ENCODE measurements around the gene SLC7A8. TPM values are rescaled to one million over a fixed set of nuclear protein-coding genes. Genes with fewer than 3 reads are reported as not detected.
"Not testable (repeated sequence)": the region's sequence is repeated elsewhere in the genome, so short reads cannot be mapped to it uniquely, and the experiment has no call there.

SLC7A8 gene
- polyA plus RNA-seq, 10 donors = 3.5 to 15.3 (median 4.0) TPM

- DNase-seq = no peak
Observed at GRCh38 chr14:23117371-23118020, 66.0 kb downstream of the SLC7A8 start.

GRCh38 chr14:23115918-23116317, 67.5 kb downstream of the SLC7A8 start:
- DNase-seq = no peak

- peak in 1 of 3 donors; percentile 87 for DNase-seq
Observed at GRCh38 chr14:23115039-23115731, 68.3 kb downstream of the SLC7A8 start.

GRCh38 chr14:23114669-23115038, 68.8 kb downstream of the SLC7A8 start:
- DNase-seq = no peak

- DNase-seq = no peak
Observed at GRCh38 chr14:23114120-23114458, 69.4 kb downstream of the SLC7A8 start.

- DNase-seq = peak in 2 of 3 donors; percentile 42 to 62
Observed at GRCh38 chr14:23113431-23114119, 69.9 kb downstream of the SLC7A8 start.

- no peak for DNase-seq
Observed at GRCh38 chr14:23112359-23113178, 70.9 kb downstream of the SLC7A8 start.

GRCh38 chr14:23110579-23111365, 72.7 kb downstream of the SLC7A8 start:
- DNase-seq = no peak

GRCh38 chr14:23109769-23110168, 73.7 kb downstream of the SLC7A8 start:
- DNase-seq = no peak

- not testable (repeated sequence) for DNase-seq
Observed at GRCh38 chr14:23108169-23108568, 75.3 kb downstream of the SLC7A8 start.

GRCh38 chr14:23107620-23108019, 75.8 kb downstream of the SLC7A8 start:
- DNase-seq = not testable (repeated sequence)

GRCh38 chr14:23106747-23107045, 76.8 kb downstream of the SLC7A8 start:
- no peak for DNase-seq

GRCh38 chr14:23105348-23105824, 78.1 kb downstream of the SLC7A8 start:
- no peak for DNase-seq

- DNase-seq = no peak
Observed at GRCh38 chr14:23104591-23105347, 78.7 kb downstream of the SLC7A8 start, which contains the start of gene CIROP. CIROP (minus strand) TSS chr14:23104989; CDS start chr14:23104920, 69 bp downstream.

GRCh38 chr14:23104070-23104590, 79.3 kb downstream of the SLC7A8 start:
- DNase-seq = no peak

- DNase-seq = no peak
Observed at GRCh38 chr14:23103581-23103980, 79.9 kb downstream of the SLC7A8 start.

GRCh38 chr14:23102801-23103200, 80.7 kb downstream of the SLC7A8 start:
- DNase-seq = no peak

GRCh38 chr14:23101986-23102625, 81.4 kb downstream of the SLC7A8 start:
- DNase-seq = no peak

GRCh38 chr14:23101213-23101970, 82.1 kb downstream of the SLC7A8 start:
- DNase-seq = no peak
